ENCODE measurements around the gene ANO10.

ANO10 gene

DNA sequence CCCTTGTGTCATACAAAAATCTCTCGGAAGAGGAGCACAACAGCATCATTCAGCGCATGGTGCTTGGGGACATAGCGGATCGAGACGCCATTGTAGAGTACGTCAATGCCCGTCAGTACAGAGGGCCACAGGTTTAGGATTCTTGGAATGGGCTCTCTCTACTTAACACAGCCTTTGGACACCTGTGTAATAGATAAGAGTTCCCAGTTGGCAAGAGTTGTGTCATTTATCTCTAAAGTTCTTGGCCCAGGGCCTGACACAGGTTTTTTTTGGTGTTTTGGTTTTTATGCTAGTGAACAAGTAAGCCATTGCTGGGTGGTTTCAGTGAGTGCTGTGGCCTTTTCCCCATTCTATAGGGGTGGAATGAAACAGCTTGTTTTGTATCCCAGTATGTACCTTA is 281.4 kb downstream of the ANO10 start:
- no peak for DNase-seq

DNA sequence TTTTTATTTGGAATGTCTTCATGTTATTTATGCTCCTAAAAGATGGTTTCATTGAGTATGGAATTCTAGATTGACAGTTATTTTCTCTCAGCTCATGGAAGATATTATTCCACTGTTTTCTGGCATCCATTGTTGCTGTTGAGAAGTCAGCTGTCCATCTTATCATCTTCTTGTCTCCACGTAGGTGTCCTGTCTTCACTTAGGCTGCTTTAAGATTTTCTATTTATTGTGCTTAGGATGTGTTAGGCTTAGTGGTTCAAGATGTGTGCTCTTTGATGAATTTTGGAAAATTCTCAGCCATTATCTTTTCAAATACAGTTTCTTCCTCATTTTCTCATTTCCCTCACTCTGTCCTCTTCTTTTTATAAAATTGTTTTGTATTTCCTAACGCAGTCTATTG is 283.5 kb downstream of the ANO10 start:
- DNase-seq, result no peak

DNA sequence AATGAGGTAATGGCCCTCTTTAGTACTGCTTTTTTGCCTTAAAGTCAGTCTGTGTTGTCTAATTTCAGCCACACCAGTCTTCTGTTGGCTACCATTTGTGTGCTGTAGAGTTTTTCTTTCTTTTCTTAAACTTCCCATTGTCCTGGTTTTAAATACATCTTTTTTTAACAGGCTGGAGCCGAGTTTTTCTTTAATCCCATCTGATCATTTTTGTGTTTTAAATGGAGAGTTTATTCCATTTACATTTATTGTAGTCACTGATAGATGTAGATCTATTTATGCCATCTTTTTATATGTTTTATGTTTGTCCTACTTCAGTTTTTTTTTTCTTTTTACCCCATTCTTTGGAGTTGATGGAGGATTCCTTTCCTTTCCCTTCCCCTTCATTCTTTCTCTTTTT is 286.0 kb downstream of the ANO10 start:
- no peak for DNase-seq

DNA sequence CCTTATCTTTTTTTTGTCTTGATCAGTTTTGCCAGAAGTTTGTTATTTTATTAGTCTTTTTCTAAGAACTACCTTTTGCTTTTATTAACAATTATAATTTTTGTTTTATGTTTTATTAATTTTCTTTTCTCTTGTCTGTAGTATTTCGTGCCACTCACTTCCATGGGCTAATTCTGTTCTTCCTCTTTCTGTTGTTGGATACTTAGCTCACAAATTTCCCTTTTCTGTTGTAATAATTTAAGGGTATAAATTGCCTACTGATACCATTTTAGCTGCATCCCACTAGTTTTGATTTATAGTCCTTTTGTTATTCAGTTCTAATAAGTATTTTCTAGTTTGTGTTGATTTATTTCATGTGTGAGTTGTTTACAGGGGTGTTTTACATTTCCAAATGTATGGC is 286.8 kb downstream of the ANO10 start:
- no peak for DNase-seq

DNA sequence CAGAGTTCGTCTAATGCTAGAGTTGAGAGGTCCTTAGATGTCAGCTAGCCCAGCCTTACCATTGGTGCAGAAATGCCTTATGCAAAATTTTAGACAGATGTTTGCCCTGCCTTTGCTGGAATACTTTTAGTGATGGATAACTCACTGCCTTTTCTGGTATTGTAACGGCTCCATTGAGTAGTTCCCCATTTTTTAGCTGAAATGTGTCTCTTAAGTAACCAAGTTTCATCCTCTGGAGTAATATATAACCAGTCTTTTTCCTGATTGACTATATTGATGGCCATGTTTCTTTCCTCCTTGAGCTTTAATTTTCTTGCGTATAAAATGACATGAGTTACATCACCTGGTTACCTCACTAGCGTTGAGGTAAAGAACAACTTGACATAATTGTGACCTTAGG is 290.4 kb downstream of the ANO10 start:
- DNase-seq, result no peak

DNA sequence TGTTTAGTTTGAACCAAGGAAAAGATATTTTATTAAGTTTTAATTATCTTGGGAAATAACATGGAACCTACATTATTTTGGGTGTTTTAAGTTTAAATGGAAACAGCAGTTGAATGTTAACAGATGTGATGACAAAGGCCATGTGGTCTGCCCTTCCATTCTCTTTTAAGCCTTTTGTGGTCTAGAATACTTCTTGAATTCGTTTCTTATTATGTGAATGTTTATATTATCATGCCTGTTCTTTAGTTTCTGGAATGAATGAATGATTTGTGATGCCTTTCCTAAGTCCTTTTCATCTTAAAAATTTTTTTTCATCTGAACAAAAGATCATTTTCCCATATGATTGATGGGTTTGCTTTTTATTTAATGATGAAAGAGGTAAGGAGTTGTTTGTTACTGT is 290.8 kb downstream of the ANO10 start:
- no peak for DNase-seq

DNA sequence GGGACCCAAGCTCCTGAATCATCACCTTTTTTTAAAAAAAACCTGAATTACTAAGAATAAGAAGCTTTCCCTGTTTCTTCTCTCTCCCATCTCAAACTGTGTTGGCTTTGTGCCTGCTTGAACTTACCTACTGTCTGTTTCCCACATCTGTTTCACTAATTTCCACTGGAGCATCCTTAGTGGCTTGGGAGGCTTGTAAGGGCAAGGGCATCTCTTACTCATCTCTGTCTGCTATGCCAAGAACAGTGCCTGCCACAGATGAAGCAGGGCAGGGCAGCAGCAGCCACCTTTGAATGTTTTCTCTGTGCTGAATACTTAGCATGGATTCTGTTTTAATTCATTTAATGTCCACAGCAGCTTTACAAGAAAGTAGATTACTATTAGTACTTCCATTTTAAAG is 293.2 kb downstream of the ANO10 start:
- DNase-seq, result no peak

DNA sequence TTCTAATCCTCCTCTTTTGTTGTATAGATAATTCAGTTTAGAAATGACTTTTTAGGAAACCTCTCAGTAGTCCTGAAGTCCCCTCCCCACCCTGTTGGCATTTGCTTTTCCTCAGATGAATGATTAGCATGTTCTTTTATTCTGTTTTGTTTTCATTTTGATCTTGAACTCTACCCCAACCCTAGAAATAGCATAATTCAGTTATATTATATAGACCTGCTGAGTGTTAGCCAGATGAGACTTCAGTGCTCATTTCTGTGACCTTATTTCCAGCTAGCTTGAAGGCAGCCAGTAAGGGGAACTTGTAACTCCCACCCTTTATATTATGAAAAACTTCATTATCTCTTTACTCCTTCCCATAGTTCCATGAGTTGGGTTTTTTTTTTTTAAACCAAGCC is 294.2 kb downstream of the ANO10 start:
- no peak for DNase-seq

DNA sequence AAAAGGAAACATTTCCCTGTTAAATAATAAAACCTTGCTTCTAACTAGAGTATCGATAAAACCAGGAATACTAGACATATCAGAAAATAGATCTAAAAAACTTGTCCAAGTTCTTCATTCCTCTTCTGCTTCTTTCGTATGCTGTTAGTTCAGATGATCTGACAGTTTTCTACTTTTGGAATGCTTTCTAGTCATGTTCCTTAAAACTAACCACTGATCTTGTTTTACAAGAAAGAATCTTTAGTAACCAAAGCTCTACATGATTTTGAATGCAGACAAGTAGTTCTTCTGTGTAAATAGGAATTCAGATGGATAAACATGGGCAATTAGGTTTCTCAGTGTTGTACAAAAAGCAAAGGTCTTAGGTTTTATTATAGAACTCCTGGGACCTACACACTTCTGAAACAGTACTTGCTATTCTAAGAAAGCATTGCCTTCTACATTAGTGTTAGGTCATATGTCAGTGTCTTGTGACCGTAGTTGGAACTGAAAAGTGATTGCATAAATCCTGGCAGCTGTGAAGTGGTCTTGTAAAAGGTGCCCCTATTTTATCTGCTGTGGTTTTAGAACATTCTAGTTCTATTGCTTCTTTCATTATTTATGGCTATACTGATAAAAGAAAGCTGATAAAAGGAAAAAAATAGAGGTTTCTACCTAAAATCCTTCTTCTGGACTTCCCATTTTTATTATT is 294.8 kb downstream of the ANO10 start:
- DNase-seq, result no peak

DNA sequence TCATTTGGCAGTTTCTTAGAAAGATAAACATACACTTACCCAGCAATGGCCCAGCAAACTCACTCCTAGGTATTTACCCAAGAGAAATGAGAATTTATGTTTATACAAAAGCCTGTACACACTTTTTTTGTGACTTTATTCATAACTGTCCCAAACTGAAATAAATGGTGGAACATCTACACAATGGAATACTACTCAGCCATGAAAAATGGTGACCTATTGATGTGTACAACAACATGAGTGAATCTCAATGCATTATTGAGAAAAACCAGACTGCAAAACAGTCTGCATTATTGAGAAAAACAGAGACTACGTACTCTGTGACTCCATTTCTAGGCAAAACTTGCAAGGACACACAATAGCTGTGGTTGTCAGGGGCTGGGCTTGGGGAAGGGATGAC is 298.3 kb downstream of the ANO10 start:
- no peak for DNase-seq

DNA sequence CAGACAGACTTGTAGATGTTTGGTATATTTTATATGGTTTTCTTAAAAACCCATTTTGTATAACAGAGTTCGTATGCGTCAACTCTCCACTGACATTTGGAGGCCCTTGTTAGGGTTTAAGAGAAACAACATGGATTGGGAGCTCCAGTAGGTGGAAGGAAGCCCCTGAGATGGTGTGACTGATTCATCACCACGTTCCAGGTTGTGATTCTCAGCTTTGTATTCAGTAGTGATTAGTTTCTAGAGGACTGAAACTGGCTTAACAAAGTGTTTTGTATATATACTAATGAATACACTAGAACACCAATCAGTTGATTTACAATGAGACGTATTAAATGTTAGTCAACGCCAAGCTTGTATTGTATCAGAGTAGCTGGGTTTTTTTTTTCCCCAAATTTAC is 301.5 kb downstream of the ANO10 start:
- no peak for DNase-seq

DNA sequence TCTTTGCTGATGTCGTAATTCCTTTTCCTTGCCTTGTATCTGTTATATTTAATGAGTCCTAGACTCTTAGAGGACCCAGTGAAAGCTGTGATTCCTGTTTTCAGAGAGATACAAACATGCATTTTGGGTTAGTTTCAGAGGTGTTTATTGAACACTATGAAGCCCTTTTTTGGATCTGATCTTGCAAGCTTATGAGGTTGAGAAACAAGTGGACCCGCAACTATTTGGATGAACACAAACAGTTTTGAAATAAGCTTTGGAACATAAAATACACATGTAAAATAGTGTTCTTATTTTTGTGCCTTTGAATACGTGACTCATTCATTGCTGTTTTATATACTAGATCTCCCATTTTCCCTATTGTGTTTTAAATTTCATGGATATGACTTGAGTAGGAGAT is 302.0 kb downstream of the ANO10 start:
- DNase-seq, result no peak

DNA sequence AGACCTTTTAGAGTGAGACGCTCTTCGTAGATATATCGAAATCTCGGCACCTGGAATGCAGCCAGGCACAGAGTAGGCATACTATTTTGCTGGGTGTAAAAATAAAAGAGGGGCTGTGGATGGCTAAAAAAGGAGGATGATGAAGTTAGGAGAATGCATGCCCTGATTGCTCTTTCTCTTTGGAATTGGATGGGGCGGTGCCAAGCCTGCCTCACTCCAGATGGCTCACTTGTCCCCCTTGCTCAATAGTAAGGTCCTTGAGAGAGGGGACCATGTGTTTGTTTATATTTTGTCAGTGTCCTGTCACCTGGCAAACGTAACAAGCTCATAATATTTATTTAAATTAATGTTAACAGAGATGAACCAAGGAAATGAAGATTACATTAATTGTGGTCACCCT is 302.4 kb downstream of the ANO10 start:
- DNase-seq, result no peak

DNA sequence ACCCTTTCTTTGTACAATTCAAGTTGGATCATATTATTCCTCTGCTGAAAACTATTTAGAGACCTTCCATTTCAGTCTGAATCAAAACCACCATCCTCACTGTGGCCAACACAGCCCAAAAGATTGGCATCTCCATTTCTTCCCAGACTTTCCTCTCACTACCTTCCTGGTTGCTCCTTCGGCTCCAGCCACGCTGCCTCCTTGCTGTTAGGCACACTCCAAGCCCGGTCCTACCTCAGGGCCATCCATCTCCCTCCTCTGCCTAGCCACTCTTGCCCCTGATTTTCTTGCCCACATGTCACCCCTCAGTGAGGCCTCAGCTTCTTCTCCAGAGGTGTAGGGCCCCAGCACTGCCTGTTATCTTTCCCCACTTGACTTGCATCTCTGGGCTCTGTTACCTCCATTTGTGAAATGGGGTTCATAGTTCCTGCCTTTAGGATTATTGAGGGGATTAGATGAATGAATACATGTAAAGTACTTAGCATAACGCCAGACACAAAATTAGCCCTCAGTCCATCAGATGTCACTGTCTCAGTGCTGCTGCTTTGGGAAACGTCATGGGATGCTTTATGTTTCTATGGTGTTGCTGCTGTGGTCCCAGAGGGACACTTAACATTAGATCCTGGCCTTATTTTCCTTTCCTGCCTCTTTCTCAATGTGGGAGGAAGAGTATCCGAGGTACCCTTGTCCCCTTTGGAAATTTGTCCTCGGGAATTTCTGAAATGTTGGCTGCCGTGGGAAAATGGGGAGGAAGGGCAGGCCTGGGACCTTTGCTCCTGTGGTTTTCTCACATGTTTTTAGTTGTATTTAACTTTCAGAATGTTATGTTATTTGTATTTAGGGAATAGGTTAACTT is 304.1 kb downstream of the ANO10 start:
- no peak for DNase-seq

DNA sequence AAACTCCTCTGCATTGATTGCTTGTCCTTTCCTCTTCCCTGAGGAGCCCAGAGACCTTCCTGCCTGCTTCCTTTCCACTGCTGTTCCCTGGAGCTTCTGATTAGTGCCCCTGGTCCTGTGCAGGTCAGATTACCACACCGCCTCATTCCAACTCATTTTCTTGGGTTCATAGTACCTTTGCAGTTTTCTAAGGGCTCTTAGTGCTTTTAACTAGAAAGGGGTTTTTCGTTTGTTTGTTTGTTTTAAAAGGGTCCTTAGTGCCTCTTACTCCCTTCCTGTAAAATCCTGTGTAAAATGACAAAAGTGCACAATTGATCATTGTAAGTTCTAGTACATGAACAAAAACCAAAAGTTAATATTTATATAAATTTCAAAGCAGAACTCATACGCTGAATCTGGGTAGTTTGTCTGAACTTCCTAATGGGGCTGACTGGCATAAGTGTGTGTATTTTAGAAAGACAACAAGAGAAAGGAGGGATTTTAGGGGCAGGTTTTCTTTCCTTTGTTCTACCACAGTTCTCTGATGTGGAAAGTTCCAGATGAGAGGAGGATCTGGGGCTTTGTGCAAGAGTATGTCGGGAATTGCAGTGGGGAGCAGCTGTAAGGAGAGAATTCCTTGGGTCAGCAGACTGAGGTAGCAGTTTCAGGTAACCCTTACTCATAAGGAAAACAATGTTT is 304.9 kb downstream of the ANO10 start:
- no peak for DNase-seq
